ENCODE measurements around the gene SH3BGRL2.

- TF ChIP-seq CTCF (IDR thresholded peaks at IDR 0.05; ENCODE audit: low read depth, low read length), result no peak
- no peak for TF ChIP-seq EZH2phosphoT487 (IDR thresholded peaks at IDR 0.05; ENCODE audit: low read depth)
Observed at GRCh38 chr6:79589701-79590100, 41.4 kb upstream of the SH3BGRL2 start.

Measured in OCI-LY3 (cell line).